Neutrophil (primary cell): ENCODE data around the gene CEP83.

Experiments used
- H3K27ac ChIP-seq: fragments of 200-600 bp; sonication (generic); 2 replicates; pipeline ENCODE4 v1.5.1; 2016; ENCODE audit warnings: mild to moderate bottlenecking, moderate library complexity
- H3K27me3 ChIP-seq: fragments of 200-600 bp; sonication (generic); 2 replicates; pipeline ENCODE4 v1.6.0; 2016; ENCODE audit warnings: mild to moderate bottlenecking
- H3K36me3 ChIP-seq: fragments of 200-600 bp; sonication (generic); 2 replicates; pipeline ENCODE4 v1.5.1; 2017
- H3K4me1 ChIP-seq, 2 experiments: fragments of 200-600 bp in 1 of 2; sonication (generic) in 1 of 2; 1 replicate in 1 of 2; 2 replicates in 1 of 2; pipeline versions ENCODE4 v1.5.1 to v1.6.1; 2013 to 2016; ENCODE audit warnings: low read depth in 1 of 2, low read length in 1 of 2, mild to moderate bottlenecking in 1 of 2, moderate library complexity in 1 of 2; ENCODE audit not compliant: control insufficient read depth in 1 of 2, insufficient read depth in 1 of 2
- H3K4me3 ChIP-seq, 2 experiments: fragments of 200-600 bp in 1 of 2; sonication (generic) in 1 of 2; 1 replicate in 1 of 2; 2 replicates in 1 of 2; pipeline ENCODE4 v1.5.1; 2013 to 2016; ENCODE audit warnings: low read depth in 1 of 2, low read length in 1 of 2, mild to moderate bottlenecking in 1 of 2, moderate library complexity in 1 of 2
- H3K9me3 ChIP-seq: fragments of 200-600 bp; sonication (generic); 2 replicates; pipeline ENCODE4 v1.5.1; 2016
- CTCF ChIP-seq: fragments of 200-600 bp; sonication (generic); IDR thresholded peaks from 2 replicates; pipeline ENCODE4 v1.5.1; 2016; ENCODE audit warnings: antibody characterized with exemption

Gene CEP83

DNA sequence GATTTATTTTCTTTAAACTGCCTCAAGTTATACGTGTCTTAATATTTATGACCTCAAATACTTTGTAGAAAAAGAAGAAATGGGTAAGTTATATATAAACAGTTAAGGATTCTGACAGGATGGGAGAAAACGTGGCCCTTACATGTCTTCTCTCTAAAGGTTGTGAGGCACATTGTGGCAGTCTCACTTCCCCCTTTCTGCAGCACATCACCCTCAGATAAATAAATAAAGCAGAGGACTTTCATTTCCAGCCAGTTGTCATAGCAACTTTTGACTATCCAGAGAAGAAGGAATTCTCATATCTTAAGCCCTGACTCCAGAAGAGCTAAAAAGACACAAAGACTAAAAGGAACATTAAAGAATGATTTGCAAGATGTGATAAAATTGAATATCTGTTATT, 28.8 kb upstream of the CEP83 start:
- Histone ChIP-seq H3K4me3 (no peak overlapping the region), H3K36me3 (no peaks in the 10 kb centered on the region), H3K9me3 (no peaks in the 10 kb centered on the region), H3K27me3 (no peaks in the 10 kb centered on the region), H3K27ac (no peak overlapping the region), H3K4me1 (no peaks in the 10 kb centered on the region)
- TF ChIP-seq CTCF, result no peak

DNA sequence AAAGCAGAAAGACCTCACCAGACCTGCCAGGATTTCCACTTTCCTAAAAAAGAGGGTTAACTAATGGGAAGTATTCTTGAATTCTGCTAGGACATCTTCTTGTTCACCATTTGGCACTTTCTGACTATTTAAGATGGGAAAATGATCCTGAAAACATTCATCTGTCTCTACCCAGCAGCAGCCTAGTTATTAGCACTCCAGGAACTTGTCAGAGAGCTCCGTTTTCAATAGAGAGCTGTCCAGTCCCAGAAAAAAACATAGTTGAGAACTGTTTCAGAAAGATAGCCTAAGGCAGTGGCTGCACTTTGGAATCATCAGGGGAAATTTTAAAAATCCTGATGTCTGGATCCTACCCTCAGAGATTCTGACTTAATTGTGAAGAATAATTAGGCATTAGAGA, 22.1 kb upstream of the CEP83 start:
- H3K36me3 ChIP-seq, result no peaks in the 10 kb centered on the region
- no peak overlapping the region for H3K4me3 ChIP-seq
- no peaks in the 10 kb centered on the region for H3K4me1 ChIP-seq
- H3K27me3 ChIP-seq, result peaks cover 4% of the 10 kb centered on the region
- H3K9me3 ChIP-seq, result no peaks in the 10 kb centered on the region
- TF ChIP-seq CTCF, result no peak
- H3K27ac ChIP-seq, result no peak overlapping the region

- Histone ChIP-seq H3K9me3 (no peaks in the 10 kb centered on the region), H3K4me3 (no peak overlapping the region), H3K27me3 (no peaks in the 10 kb centered on the region), H3K36me3 (no peaks in the 10 kb centered on the region), H3K4me1 (no peaks in the 10 kb centered on the region), H3K27ac (no peak overlapping the region)
- TF ChIP-seq CTCF, result no peak
Observed at GRCh38 chr12:94469522-94469921, 9.9 kb upstream of the CEP83 start.

- peak overlapping the region; percentile 74 to 81 for H3K4me3 ChIP-seq
- TF ChIP-seq CTCF, result no peak
Observed at GRCh38 chr12:94460616-94460959, 921 bp upstream of the CEP83 start.

DNA sequence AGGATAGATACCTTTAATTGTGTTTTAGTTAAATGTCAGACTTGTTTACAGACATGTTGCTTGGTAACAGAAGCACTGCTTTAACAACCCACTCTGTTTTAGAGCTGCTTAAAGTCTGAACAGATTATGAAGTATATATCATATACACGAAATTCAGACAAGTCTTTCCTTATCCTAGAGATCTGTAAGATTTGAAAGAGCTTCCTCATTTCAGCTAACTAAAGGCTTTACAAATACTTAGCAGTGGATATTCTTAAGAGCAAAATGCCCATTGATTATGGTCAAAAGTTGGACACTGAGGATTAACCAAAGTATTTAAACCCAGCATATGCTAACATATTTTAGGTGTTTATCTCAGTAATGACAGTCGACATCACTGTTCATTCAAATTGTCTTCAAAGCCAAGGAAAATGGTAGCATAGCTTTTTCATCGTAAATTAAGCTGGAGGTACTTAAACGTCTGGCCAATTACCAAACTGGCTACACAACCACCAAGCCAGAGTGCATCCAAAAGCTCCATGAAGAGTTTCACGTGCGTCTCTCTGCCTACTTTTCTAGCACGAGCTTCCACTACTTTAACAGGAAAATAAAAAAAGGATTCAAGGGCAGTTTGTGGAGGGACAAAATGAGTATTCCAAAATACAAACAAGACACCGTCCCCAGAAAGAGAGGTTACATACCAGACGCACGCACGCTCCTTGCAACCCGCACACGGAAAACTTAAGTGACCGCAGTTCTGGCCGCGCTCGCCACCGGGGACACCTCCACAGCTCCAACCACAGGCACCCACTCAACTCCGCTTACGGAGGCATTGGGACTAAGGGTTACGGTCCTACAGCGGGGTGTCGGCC, 565 bp downstream of the CEP83 start:
- Histone ChIP-seq H3K4me1 (peaks cover 18 to 19% of the 10 kb centered on the region in 2 experiments), H3K27ac (peak overlapping the region; percentile 53), H3K4me3 (peak overlapping the region; percentile 74 to 81), H3K9me3 (no peaks in the 10 kb centered on the region), H3K36me3 (no peaks in the 10 kb centered on the region), H3K27me3 (peaks cover 9% of the 10 kb centered on the region)
- TF ChIP-seq CTCF, result no peak

More at GRCh38 chr12:94460616-94460959, 921 bp upstream of the CEP83 start:
- Histone ChIP-seq H3K36me3 (no peaks in the 10 kb centered on the region), H3K4me1 (peaks cover 18 to 19% of the 10 kb centered on the region in 2 experiments), H3K9me3 (no peaks in the 10 kb centered on the region), H3K27ac (no peak overlapping the region), H3K27me3 (peaks cover 9% of the 10 kb centered on the region)
